AG10803 (cell line): ENCODE measurements around the gene SETD3.
"Not testable (repeated sequence)": the region's sequence is repeated elsewhere in the genome, so short reads cannot be mapped to it uniquely, and the experiment has no call there.

Experiments
- DNase-seq: peaks from one replicate; pipeline ENCODE4 v3.0.0; 2010; ENCODE audit warnings: low read depth
- H3K4me3 ChIP-seq: 2 replicates; pipeline ENCODE4 v1.5.1; 2011; ENCODE audit warnings: mild to moderate bottlenecking, low read length, control low read depth
- TF ChIP-seq, protein P1 (sequence below): conservative IDR thresholded peaks from 2 replicates; pipeline ENCODE4 v1.5.1; 2011; ENCODE audit warnings: mild to moderate bottlenecking, low read length, control low read depth, inconsistent platforms

SETD3 gene

DNA sequence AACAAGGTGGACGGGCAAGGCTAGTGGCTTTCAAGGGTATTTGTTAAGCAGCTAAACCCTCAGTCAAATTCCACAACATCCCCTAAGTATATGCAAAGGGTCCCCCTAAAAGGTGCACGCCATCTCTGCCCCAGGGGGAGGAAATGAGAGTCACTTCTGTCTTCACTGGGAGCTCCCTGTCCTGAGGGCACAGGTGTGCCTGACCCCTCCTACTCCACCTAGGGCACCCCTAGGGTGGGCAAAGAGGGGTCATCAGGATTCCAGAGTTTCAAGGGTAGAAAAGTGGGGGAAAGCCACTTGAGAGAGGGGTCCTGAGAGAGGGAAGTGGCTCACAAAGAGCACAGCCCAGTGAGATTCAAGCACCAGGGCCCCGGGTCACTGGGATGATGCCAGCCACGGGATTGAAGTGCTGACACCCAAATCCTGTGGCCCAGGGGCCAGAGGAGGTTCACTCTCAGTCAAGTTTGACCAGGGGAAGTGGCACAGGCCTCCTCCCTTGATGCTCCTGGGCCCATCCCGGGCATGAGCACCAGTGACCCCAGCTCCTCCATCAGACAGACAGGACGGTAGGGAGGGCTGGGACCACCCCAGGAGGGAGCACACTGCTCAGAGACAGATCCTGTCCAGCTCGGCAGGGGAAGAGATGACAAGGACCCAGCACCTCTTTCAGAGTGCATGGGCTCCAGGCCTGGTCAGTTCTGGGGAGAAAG, 126.3 kb downstream of the SETD3 start:
- TF ChIP-seq, protein P1, sequence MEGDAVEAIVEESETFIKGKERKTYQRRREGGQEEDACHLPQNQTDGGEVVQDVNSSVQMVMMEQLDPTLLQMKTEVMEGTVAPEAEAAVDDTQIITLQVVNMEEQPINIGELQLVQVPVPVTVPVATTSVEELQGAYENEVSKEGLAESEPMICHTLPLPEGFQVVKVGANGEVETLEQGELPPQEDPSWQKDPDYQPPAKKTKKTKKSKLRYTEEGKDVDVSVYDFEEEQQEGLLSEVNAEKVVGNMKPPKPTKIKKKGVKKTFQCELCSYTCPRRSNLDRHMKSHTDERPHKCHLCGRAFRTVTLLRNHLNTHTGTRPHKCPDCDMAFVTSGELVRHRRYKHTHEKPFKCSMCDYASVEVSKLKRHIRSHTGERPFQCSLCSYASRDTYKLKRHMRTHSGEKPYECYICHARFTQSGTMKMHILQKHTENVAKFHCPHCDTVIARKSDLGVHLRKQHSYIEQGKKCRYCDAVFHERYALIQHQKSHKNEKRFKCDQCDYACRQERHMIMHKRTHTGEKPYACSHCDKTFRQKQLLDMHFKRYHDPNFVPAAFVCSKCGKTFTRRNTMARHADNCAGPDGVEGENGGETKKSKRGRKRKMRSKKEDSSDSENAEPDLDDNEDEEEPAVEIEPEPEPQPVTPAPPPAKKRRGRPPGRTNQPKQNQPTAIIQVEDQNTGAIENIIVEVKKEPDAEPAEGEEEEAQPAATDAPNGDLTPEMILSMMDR: no peak
- no peak overlapping the region for H3K4me3 ChIP-seq
- DNase-seq: no peak

GRCh38 chr14:99352688-99353280, 127.9 kb downstream of the SETD3 start:
- DNase-seq: no peak
- TF ChIP-seq, protein P1: no peak
- no peak overlapping the region for H3K4me3 ChIP-seq

DNA sequence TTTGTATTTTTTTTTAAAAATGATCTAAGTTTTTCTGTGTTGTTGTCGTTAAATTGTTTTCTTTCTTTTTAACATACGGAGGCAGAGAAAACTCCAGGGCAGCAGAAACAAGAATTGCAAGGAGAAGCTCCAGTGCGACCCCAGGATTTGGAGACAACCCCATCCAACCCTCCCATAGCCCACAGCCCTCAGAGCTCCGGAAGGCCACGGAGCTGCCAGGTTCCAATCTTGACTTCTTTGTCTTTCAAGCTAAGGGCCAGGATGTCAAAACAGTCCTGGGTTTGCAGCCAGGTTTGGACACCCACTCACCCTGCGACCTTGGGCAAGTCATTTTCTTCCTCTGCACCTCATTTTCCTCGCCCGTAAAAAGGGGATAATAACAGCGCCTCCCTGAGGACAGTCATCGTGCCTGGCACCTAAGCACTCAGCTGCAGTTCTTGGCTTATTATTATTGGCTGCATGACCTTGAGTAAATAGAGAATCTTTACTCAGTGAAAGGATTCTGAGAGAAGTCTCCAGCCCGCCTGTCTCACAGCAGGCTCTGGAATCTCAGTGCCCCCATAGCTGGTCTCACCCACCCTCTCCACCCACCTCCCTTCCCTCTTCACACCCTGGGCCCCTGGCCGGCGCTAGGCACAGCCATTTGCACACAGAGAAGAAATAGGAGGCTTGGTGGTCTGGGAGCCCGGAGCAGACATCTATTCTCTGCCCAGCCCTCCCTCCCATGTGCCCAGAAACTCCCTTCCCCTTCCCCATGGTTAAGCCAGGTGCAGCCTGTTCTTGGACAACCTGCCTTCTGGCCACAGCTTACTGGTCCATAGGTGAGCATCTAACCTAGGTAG, 129.3 kb downstream of the SETD3 start:
- no peak for DNase-seq
- TF ChIP-seq, protein P1: no peak
- no peak overlapping the region for H3K4me3 ChIP-seq

- DNase-seq: peak; percentile 6
- TF ChIP-seq, protein P1: no peak
- no peak overlapping the region for H3K4me3 ChIP-seq
Observed at GRCh38 chr14:99350751-99351150, 129.9 kb downstream of the SETD3 start.

DNA sequence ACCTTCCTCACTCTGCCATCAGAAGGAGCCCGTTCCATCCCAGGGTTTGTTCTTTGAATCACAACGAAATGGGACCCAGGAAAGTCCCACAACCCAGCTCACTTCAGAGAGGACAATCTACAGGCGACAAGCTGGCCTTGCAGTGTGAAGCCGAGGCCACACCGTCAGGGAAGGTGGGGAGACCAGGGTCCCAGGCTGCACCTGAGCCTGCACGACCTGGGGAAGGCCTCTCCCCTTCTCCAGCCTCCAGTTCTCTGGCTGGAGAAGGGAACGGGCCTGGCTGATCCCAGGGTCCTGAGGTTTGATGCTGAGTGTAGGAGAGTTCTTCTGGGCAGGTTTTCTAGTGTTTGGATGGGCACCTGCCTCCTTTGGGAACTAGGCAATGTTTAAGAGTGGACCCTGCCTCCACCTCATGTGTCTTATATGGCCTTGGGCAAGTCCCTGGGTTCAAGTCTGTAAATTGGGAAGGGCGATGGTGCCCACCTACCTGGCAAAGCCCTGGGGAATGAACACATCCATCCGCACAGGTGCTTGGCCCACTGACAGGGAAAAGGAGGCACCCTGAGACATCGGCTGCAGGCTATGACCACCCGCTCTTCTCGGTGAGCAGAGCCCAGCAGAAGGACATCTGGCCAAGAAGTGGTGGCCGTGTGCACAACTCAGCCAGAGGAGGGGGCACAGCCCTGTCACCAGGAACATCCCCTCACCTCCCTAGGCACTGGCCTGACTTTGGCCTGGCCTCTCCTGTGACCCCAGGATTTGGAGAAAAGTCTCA, 130.8 kb downstream of the SETD3 start:
- no peak for DNase-seq
- TF ChIP-seq, protein P1: no peak
- no peak overlapping the region for H3K4me3 ChIP-seq

- H3K4me3 ChIP-seq: no peak overlapping the region
- peak; percentile 18 for DNase-seq
- TF ChIP-seq, protein P1: no peak
Observed at GRCh38 chr14:99348816-99349614, 131.6 kb downstream of the SETD3 start.

DNA sequence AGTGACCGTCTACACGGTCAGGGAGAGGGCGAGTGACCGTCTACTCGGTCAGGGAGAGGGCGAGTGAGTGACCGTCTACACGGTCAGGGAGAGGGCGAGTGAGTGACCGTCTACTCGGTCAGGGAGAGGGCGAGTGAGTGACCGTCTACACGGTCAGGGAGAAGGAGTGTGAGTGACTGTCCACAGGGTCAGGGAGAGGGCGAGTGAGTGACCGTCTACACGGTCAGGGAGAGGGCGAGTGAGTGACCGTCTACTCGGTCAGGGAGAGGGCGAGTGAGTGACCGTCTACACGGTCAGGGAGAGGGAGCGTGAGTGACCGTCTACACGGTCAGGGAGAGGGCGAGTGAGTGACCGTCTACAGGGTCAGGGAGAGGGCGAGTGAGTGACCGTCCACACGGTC, 132.4 kb downstream of the SETD3 start:
- DNase-seq, H3K4me3 ChIP-seq: not testable (repeated sequence)
